Neural cell (in vitro differentiated cells): ENCODE data around the gene TDRD3. TPM values are rescaled to one million over a fixed set of nuclear protein-coding genes. Genes with fewer than 3 reads are reported as not detected.

Experiments
- H2AFZ ChIP-seq: fragments of 200-600, 300-800 bp; sonication (generic), shearing (Covaris generic); 2 replicates; pipeline ENCODE4 v1.6.0; 2014; ENCODE audit warnings: low read depth, mild to moderate bottlenecking, antibody characterized with exemption, low read length, moderate library complexity
- H3F3A ChIP-seq: fragments of 200-600 bp; shearing (Covaris generic); 2 replicates; pipeline ENCODE4 v1.6.1; 2016; ENCODE audit warnings: mild to moderate bottlenecking, moderate library complexity, mixed read lengths, antibody characterized with exemption, low read length; ENCODE audit not compliant: insufficient read depth, poor library complexity, severe bottlenecking
- H3K27ac ChIP-seq: fragments of 200-600, 300-800 bp; sonication (generic), shearing (Covaris generic); 2 replicates; pipeline ENCODE4 v1.5.1; 2014; ENCODE audit warnings: mild to moderate bottlenecking, low read length, moderate library complexity
- H3K27me3 ChIP-seq: fragments of 300-800, 200-600 bp; sonication (generic), shearing (Covaris generic); 2 replicates; pipeline ENCODE4 v1.6.0; 2014; ENCODE audit warnings: mild to moderate bottlenecking, low read depth, low read length, moderate library complexity; ENCODE audit not compliant: insufficient read depth
- H3K36me3 ChIP-seq: fragments of 300-800, 200-600 bp; sonication (generic), shearing (Covaris generic); 2 replicates; pipeline ENCODE4 v1.5.1; 2014; ENCODE audit warnings: mild to moderate bottlenecking, antibody characterized with exemption, low read length, moderate library complexity; ENCODE audit not compliant: insufficient read depth
- H3K4me2 ChIP-seq: fragments of 300-800, 200-600 bp; sonication (generic), shearing (Covaris generic); 2 replicates; pipeline ENCODE4 v1.6.0; 2014; ENCODE audit warnings: mild to moderate bottlenecking, low read length
- H3K4me3 ChIP-seq: fragments of 300-800, 200-600 bp; sonication (generic), shearing (Covaris generic); 2 replicates; pipeline ENCODE4 v1.5.1; 2014; ENCODE audit warnings: mild to moderate bottlenecking, low read length, moderate library complexity
- H3K79me2 ChIP-seq: fragments of 200-600 bp; shearing (Covaris generic); replicated peaks from 2 replicates; pipeline ENCODE4 v1.6.0; 2014; ENCODE audit warnings: mild to moderate bottlenecking, low read length, moderate library complexity; ENCODE audit not compliant: insufficient read depth
- H3K9ac ChIP-seq: fragments of 300-800, 200-600 bp; sonication (generic), shearing (Covaris generic); 2 replicates; pipeline ENCODE4 v1.6.1; 2016; ENCODE audit warnings: mild to moderate bottlenecking, low read length, mixed read lengths
- H3K9me2 ChIP-seq: fragments of 200-600 bp; shearing (Covaris generic); 2 replicates; pipeline ENCODE4 v1.6.1; 2016; ENCODE audit warnings: mild to moderate bottlenecking, low read length, mixed read lengths; ENCODE audit not compliant: insufficient read depth
- H3K9me3 ChIP-seq: fragments of 200-600, 300-800 bp; sonication (generic), shearing (Covaris generic); 2 replicates; pipeline ENCODE4 v1.6.1; 2016; ENCODE audit warnings: mild to moderate bottlenecking, mixed run types, low read length, moderate library complexity, mixed read lengths
- H4K20me1 ChIP-seq: fragments of 200-600 bp; shearing (Covaris generic); 2 replicates; pipeline ENCODE4 v1.6.1; 2016; ENCODE audit warnings: mild to moderate bottlenecking, mixed run types; ENCODE audit not compliant: insufficient read depth
- CTCF ChIP-seq: fragments of 450-650 bp; IDR thresholded peaks from 2 replicates; pipeline ENCODE4 v1.5.1; 2014; ENCODE audit warnings: antibody characterized with exemption, mild to moderate bottlenecking, moderate library complexity; ENCODE audit not compliant: poor library complexity, severe bottlenecking
- EP300 ChIP-seq: fragments of 450-650 bp; conservative IDR thresholded peaks from 2 replicates; pipeline ENCODE4 v1.6.1; 2014; ENCODE audit warnings: antibody characterized with exemption, mild to moderate bottlenecking, moderate library complexity; ENCODE audit not compliant: poor library complexity, severe bottlenecking
- EZH2 ChIP-seq: fragments of 200-600, 300-800 bp; shearing (Covaris generic), sonication (generic); IDR thresholded peaks from 2 replicates; pipeline ENCODE4 v1.6.1; 2014; ENCODE audit warnings: antibody characterized with exemption, low read length, borderline replicate concordance, mild to moderate bottlenecking; ENCODE audit not compliant: insufficient read depth, poor library complexity, severe bottlenecking
- MXI1 ChIP-seq: fragments of 450-650 bp; conservative IDR thresholded peaks from 2 replicates; pipeline ENCODE4 v1.6.1; 2014; ENCODE audit warnings: antibody characterized with exemption, mild to moderate bottlenecking; ENCODE audit not compliant: poor library complexity, severe bottlenecking
- POLR2AphosphoS5 ChIP-seq: IDR thresholded peaks from 2 replicates; pipeline ENCODE4 v1.6.1; 2012
- RAD21 ChIP-seq: fragments of 450-650 bp; conservative IDR thresholded peaks from 2 replicates; pipeline ENCODE4 v1.6.1; 2014; ENCODE audit warnings: antibody characterized with exemption, mild to moderate bottlenecking, moderate library complexity
- REST ChIP-seq: IDR thresholded peaks from 2 replicates; pipeline ENCODE4 v1.6.1; 2012; ENCODE audit warnings: borderline replicate concordance
- SMC3 ChIP-seq: fragments of 450-650 bp; conservative IDR thresholded peaks from 2 replicates; pipeline ENCODE4 v1.6.1; 2014; ENCODE audit warnings: antibody characterized with exemption, mild to moderate bottlenecking, moderate library complexity; ENCODE audit not compliant: poor library complexity
- TAF1 ChIP-seq: IDR thresholded peaks from 2 replicates; pipeline ENCODE4 v1.6.1; 2012; ENCODE audit warnings: low read depth
- polyA plus RNA-seq: library from polyadenylated mRNA; depleted of rRNA; stranded (reverse); fragments of >200 nt; gene quantifications from 2 replicates; pipeline ENCODE4 v1.2.3, GENCODE V29; 2014

Gene TDRD3
- polyA plus RNA-seq, 1 donor from 2014 or later, result 10.0 TPM

GRCh38 chr13:60348097-60348496, 48.9 kb upstream of the TDRD3 start:
- no peaks in the 10 kb centered on the region for H3K27me3 ChIP-seq
- H3F3A ChIP-seq, result no peaks in the 10 kb centered on the region
- H3K36me3 ChIP-seq, result no peaks in the 10 kb centered on the region
- peaks cover 5% of the 10 kb centered on the region for H3K9me3 ChIP-seq
- no peaks in the 10 kb centered on the region for H3K79me2 ChIP-seq
- TF ChIP-seq MXI1 (no peak), RAD21 (no peak)
- H3K27ac ChIP-seq, result no peak overlapping the region
- H2AFZ ChIP-seq, result no peak overlapping the region
- no peaks in the 10 kb centered on the region for H4K20me1 ChIP-seq
- no peak overlapping the region for H3K4me2 ChIP-seq
- no peaks in the 10 kb centered on the region for H3K9me2 ChIP-seq
- H3K9ac ChIP-seq, result no peak overlapping the region
- no peak overlapping the region for H3K4me3 ChIP-seq

GRCh38 chr13:60351326-60351725, 45.7 kb upstream of the TDRD3 start:
- no peaks in the 10 kb centered on the region for H3F3A ChIP-seq
- TF ChIP-seq EZH2, result no peak
- TF ChIP-seq RAD21, result no peak
- no peak for TF ChIP-seq REST
- TF ChIP-seq CTCF, result no peak
- no peak for TF ChIP-seq EP300
- no peak for TF ChIP-seq MXI1
- no peak for TF ChIP-seq TAF1
- no peak for TF ChIP-seq SMC3
- TF ChIP-seq POLR2AphosphoS5, result no peak
- no peaks in the 10 kb centered on the region for H4K20me1 ChIP-seq
- no peak overlapping the region for H3K4me2 ChIP-seq
- no peak overlapping the region for H3K9ac ChIP-seq
- H3K27me3 ChIP-seq, result no peaks in the 10 kb centered on the region
- H3K36me3 ChIP-seq, result no peaks in the 10 kb centered on the region
- H3K79me2 ChIP-seq, result no peaks in the 10 kb centered on the region
- no peak overlapping the region for H2AFZ ChIP-seq
- H3K4me3 ChIP-seq, result no peak overlapping the region
- H3K27ac ChIP-seq, result no peak overlapping the region
- H3K9me3 ChIP-seq, result peaks cover 5% of the 10 kb centered on the region
- H3K9me2 ChIP-seq, result no peaks in the 10 kb centered on the region
